Esophagus muscularis mucosa (tissue), 2 donors: ENCODE measurements around the gene CALHM1.

ENCODE experiments used
- EP300 ChIP-seq: sonication (generic); formaldehyde crosslinking; IDR thresholded peaks from one replicate; pipeline ENCODE4 v1.6.1; 2017; ENCODE audit warnings: antibody characterized with exemption
- POLR2A ChIP-seq: fragments of 450-650 bp; IDR thresholded peaks from one replicate; pipeline ENCODE4 v1.6.1; 2017; ENCODE audit warnings: antibody characterized with exemption, moderate library complexity, mild to moderate bottlenecking, low read depth

- TF ChIP-seq POLR2A (peak; percentile 2), EP300 (no peak)
These were observed 10.0 kb downstream of the CALHM1 start for GRCh38 chr10:103448746-103449145.
